HL-60/S4 treated with phorbol 12-myristate 13-acetate at 8.2 ng/mL for 4 days and 3 days (cell line): ENCODE results near the gene MRPL37.
"Not testable (repeated sequence)": the region's sequence is repeated elsewhere in the genome, so short reads cannot be mapped to it uniquely, and the experiment has no call there.

ENCODE experiments used
- in situ Hi-C: fragments of 300-500 bp; cut with MboI; formaldehyde crosslinking; loops from 2 replicates; pipeline ENCODE4 v1.15.0; 2022; ENCODE audit warnings: low sequenced_read_pairs

Gene MRPL37

DNA sequence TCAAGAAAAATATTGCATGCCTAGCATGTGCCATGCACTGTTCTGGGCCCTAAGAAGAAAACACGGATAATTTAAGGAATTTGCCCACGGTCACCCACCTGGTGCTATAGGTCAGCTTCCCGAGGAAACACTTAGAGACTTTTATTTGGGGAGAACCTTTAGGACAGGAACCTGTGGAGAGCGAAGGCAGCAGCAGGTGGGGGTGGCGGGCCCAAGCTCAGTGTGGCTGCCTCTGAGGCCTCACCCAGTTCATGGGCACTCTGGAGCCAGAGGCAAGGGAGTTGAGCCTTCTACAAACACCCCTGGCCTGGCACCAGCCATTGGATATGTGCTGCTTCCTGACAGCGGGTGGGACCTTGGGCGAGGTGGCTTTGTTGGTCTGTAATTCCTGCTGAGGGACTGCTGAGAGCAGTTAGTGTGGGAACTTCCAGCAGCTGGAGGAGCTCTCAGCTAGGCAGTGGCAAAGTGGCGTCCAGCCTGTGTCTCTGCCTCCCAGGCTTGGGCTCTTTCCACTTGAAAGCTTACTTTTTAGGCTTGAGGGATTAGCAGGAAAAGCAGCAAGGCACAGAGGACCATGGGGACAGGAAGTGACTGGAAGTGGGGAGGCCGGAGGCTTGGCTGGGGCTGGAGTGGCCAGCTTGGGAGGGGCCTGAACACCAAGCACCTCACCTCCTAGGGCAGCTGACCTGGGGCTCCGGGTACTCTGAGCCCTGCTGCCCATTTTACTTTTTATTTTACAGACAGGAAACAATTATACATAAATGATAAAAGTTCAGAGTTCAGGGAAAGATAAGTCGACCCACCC is 19.1 kb downstream of the MRPL37 start:
- in situ Hi-C loops = no loop called here

DNA sequence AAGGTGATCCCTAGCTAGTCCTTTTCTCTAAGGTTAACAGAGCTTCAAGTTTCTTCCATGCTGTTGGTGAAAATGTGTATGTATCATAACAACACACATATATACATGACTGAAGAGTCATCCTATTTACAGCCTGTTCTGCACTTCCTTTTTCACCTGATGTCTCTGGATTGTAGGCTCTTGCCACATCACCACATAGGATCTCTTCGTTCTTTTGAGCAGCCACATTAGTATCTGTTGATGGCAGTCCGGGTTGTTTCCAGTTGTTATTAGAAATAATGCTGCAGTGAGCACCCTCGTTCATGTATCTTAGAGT is 19.7 kb downstream of the MRPL37 start:
- in situ Hi-C loops = no loop called here

DNA sequence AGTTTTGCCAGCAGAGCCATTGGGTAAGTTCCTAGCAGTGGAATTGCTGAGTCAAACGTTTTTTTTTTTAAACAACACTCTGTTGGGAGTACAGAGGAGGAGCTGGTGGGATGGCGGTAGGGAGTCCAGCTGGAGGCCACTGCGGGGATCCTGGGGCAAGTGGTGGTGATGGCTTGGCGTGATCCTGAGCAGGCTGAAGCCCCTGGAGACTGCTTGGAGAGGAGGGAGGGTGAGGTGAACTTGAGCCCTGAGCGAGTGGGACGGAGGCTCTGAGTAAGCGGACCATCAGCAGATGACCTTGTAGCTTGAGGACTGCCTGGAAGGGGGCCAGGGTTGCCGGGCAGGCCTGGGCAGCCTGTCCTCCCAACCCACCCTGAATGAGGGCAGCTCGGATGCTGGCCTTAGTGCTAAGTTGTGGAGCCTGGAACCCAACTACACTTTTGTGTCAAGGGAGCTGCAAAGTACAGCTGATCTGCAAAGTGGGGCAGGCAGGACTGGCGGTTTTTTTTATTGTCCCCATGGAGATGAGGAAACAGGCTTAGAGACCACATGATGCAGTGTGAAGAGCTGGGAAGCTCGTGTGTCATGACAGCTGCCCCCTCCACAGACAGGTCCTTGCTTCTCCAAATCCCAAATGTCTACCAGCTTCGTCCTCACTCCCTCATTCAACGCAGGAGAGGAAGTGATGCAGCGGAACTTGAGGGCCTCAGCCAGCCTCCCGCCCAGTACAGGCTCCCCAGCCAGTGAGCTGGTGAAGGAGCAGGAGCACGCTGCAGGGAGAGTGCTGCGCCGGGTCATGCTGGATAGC is 20.2 kb downstream of the MRPL37 start:
- in situ Hi-C loops = no loop called here

DNA sequence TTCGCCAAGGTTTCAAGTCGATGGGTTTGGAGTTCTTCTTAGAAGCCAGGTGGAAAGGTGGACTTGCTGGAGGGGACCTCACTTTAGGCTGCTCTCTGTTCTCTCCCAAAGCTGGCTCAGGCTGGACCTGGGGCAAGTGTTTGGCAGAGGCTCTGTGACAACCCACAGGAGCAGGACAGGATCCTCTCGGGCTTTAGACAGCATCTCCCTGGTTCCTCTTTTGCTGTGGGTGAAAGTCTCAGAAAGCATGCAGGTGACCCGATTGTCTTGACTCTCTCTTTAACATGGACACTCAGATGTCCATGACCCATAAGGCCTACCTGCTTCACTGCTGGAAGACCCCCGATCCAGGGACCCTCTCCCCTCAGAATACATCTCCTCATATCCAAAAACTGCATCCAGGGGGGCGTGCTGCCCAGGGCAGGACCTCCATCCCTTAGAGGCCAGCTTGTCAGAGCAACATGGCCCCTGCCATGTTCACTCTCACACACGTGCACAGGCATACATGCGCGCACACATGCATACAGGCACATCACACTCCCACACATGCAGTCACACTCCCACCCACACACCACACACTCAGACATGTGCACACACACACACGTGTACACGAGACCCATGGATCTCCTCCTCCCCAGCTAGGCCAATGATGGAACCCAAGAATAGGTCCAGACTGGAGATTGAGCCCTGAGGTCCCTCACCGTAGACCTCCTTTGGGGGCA is 21.3 kb downstream of the MRPL37 start:
- in situ Hi-C loops = no loop called here

DNA sequence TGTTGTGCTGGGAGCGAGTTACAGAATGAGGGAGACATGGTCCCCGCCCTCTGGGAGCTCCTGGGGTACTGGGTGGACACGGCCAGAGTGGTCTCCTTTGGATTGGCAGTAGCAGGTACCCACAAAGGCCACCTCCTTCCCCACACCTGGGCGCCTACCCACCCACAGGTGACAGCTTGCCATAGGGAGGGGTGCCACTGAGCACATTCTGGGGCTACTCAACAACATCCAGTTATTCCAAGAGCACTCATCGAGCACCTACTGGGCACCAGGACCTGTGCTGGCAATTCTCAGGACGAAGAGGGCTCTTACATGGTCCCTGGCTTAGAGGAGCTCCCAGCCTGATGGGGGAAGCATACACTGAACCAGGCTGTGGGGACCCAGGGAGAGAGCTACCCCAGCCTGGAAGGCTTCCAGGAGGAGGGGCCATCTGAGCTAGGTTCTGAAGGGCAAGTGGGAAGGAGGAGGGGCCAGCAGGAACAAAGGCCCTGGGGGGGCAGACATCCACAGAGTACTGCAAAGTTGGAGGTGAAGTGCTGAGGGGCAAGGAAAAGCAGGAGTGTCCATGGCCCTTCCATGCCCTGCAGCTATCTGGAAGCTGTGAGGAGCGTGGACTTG is 22.0 kb downstream of the MRPL37 start:
- in situ Hi-C loops = no loop called here

DNA sequence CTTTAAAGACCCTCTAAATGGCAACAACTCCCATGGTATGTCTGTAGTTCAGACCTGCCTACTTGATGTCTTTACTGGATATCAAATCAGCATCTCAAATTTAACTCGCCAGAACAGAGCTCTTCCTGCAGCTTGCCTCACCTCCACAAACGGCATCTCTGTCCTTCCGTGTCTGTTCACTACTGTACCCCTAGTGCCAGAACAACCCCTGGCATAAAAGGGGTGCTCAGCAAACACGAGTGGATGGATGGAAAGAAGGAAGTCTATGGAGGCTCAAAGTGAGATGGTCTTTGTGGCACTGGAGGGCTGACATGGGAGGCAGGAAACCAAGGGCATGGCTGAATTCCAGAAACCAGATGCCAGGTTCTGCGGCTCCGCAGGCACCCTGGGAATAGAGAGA is 22.7 kb downstream of the MRPL37 start:
- in situ Hi-C loops = no loop called here

DNA sequence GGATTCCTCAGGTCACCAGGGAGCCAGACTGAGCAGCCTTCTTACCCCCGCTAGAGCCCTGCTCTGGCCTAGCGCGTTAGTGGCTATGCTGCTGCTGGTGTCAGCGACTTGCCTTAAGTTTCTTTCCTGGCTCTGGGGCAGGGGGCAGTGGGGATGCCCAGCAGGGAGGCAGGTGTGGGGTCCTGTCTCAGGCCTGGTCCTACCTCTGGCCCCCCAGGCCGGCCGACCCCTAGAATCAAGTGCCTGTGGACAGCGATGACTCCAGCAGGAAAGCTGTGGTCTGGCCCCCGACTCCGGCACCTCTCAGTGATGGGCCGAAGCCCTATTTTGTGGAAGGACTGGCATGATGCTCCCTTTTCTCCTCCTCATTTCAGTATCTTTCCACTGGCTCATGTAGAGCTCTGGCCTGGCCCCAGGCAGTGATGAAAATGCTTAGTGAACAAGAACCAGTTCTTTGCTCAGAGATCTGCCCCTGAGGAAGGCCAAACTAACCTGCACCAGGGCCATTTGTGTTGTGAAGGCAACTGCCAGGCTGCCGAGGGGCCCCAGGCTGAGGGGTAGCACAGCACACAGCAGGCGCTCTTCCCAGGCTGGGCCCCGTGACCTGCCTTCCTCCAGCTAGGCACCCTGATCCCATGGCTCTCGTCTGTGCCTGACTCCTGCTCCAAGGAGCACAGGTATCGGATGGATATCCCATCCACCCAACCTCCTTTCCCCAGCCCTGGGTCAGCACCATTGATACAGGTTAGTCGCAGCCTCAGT is 23.7 kb downstream of the MRPL37 start:
- in situ Hi-C loops = no loop called here

DNA sequence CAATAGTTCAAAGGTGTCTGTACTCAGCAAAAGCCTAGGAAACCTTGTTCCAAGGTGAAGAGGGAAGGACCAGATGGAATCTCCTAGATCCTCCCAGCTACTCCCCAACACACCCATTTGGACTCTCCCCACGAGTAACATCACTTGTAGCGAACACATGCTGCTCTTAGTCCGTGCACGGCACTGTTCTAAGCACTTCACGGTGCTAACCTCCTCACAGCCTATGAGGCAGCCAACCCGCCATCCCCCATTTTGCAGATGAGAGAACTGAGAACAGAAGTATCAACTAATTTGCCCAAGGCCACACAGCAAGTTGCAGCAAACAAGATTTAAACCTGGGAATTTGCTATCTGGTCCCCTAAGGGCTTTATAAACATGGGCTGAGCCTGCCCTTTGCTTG is 24.3 kb downstream of the MRPL37 start:
- in situ Hi-C loops = no loop called here

DNA sequence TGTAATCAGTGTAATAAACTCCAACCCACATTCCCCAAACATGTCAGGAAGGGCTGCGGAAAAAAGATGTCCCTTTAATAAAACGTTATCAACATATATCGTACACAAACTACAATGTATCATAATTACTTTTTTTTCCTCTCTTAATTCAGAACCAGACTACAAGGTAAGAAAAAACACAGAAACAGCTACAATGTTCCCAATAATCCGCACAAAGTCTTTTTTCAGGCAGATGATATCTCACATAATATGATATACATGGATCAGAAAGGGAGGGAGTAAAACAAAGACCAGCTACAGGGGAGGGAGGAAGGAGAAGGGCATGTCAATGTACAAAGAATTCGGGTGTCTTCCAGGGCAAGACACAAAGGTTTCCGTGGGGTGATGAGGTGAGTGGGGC is 25.4 kb downstream of the MRPL37 start:
- in situ Hi-C loops = no loop called here

DNA sequence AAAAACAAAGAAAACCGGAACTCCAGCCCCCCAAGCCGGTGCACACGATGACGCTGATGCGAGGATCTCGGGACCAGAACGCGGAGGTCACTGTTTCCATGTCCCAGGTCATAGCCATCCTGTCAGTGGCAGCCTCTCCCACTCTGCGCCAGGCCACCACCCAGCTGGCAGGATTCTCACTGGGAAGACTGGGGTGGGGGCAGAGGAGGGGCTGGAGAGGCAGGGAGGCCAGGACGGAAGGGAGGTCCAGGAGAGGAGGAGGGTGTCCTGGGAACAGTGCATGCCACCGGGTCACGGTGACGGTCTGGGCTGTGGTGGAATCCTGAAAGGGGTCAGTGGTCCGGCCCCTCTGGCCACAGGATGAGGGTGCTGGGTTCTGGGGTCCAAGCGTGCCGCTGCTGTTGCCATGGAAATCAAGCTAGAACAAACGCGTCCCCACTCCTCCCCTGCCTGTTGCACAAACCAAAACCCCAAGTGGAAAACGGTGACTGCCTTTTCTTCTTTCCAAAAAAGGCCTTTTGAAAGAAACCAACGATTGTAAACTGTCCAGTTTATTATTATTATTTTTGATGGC is 26.1 kb downstream of the MRPL37 start:
- in situ Hi-C loops = no loop called here

DNA sequence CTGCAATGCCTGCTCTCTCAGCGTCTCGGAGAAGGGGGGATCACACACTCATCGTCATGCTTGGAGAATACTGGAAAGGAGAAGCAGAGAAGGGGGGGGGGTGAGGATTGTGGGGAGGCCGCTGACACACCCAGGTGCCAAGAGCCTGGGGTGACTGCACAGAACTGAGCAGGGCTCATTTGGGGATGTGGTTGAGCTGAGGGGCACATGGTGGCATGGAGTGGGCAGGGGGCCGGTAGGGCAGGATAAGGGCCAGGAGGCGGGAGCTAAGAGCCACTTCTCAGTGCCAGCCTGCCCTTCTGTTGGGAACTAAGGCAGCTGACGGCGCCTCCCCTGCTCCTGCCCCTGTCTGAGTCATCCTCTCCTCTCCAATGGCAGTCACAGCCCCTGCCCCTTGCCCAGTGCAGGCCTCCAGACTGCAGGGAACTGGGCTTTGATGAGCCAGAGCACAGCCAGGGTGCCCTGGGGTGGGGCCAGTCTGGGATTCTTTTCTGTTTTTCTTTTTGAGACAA is 27.2 kb downstream of the MRPL37 start:
- in situ Hi-C loops = no loop called here

DNA sequence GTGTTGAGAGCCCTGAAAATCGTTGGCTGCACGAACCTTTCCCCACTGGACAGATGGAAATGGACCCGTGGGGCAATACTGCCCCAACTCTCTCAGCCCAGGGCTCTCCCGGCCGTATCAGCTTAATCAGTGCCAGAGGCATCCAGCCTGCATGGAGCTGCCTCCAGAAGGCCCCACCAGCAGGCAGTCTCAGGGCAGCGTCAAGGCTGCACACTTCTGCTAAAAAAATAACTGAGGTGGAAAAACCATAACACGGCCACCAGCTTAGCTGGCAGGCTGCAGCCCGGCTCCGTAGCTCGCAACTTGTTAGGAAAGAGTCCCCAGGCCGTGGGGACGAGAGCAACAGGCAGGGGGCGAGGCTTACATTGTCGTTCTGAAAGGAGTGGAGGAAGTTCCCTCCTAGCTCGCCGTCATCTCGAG is 27.9 kb downstream of the MRPL37 start:
- in situ Hi-C loops = no loop called here

DNA sequence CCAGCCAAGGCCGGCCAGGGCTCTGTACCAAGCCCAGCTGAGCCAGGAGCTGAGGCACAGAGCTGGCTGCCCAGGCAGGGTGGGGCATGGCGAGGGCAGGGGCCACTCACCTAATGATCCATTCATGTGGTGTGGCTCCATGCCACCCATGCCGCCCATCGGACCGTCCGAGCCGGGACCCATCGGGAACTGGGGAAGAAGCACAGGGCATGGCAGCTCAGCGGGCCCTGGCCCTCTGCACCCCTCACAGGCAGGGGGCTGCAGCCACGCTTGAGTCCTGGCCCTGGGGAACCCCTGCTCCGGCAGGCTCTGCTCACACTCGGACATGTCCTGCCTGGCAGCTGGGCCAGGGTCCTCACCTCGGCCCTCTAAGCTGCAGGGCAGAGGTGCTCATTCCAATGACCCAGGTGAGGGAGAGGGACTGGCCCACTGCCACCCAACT is 28.7 kb downstream of the MRPL37 start:
- in situ Hi-C loops = no loop called here

DNA sequence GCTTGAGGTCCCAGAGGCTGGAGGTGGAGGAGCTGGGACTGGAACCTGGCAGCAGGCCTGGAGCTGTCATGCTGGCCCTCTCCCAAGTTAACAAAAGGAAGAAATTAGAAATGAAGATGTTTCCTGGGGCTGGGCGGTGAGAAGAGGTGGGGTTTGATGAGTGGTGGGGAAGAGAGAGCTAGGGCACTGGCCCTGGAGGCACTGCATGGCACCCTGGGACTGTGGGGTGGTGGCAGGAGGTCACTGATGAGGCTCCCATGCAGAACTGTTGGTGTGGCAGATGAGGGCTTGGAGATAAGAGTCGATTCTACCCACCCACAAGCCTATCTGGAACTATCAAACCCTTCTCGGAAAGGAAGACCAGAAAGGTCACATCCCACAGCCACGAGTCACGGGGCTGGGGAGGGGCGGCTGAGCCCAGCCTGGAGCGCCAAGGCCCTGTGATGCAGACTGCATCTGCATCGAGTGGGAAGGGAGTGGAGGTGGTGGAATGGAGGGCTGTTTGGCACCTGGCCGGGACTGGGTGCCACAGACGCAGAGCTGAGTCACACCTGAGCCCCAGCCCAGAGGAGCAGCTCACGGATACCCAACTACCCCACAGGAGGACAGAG is 29.4 kb downstream of the MRPL37 start:
- in situ Hi-C loops = no loop called here

DNA sequence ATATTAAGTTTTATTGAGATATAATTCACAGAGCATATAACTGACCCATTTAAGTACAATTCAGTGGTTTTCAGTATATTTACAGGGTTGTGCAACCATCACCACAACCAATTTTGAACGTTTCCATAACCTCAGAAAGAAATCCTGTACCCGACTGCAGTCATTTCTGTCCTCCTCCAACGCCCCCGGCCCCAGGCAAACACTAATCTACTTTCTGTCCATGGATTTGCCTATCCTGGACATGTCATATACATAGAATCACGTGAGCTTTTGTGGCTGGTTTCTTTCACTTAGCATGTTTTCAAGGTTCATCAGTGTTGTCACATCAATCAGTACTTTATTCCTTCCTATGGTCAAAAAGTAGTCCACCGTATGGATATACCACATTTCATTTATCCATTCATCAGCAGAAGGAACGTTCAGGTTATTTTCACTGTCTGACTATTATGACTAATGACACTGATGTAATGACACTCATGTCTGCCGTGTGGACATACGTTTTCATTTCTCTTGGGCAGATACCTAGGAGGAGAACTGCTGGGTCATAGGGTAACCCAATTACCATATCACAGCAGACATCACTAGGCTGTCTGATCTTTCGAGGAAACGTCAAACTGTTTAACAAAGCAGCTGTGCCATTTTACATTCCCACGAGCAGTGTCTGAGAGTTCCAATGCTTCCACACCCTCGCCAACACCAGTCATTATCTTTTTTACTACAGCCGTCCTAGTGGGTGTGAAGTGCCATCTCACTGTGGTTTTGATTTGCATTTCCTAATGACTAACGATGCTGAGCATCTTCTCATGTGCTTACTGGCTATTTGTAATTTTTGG is 30.8 kb downstream of the MRPL37 start:
- in situ Hi-C loops = no loop called here

DNA sequence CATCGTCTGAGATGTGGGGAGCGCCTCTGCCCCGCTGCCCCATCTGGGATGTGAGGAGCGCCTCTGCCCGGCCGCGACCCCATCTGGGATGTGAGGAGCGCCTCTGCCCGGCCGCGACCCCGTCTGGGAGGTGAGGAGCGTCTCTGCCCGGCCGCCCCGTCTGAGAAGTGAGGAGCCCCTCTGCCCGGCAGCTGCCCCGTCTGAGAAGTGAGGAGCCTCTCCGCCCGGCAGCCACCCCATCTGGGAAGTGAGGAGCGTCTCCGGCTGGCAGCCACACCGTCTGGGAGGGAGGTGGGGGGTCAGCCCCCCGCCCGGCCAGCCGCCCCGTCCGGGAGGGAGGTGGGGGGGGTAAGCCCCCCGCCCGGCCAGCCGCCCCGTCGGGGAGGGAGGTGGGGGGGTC is 33.2 kb downstream of the MRPL37 start:
- in situ Hi-C loops = not testable (repeated sequence)

DNA sequence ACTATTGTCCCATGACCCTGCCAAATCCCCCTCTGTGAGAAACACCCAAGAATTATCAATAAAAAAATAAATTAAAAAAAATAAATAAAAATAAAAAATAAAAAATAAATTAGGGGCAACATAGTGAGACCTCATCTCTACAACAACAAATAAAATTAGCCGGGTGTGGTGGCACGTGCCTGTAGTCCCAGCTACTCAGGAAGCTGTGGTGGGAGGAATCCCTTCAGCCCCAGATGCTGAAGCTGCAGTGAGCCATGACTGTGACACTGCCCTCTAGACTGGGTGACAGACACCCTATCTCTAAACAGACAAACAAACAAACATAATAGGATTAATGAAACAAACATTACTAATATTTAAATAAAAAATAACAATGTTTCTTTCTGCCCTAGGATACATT is 34.3 kb downstream of the MRPL37 start:
- in situ Hi-C loops = no loop called here

DNA sequence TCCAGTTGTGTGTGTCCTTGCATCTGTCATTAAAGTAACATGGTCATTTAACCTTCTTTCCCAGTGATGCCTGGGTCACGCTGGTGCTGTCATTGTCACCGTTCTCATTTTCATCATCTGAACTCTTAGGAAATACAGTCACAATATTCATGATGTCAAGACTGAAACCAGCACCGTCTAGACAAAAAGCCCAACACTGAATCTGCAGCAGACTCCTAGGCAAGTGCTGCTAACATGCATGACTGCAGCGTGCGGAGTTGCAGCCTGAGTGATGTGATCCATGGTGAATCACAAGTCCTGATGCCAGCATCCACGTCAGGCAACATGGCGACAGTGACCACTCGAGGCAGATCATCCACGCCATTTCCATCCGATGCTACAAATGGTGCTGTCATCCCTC is 37.6 kb downstream of the MRPL37 start:
- in situ Hi-C loops = no loop called here
